GM19324 (cell line): Measurements from ENCODE around the gene CASP12.

Source experiments
- ATAC-seq: cut with Tn5 transposase; IDR thresholded peaks from one replicate; pipeline ENCODE4 v1.9.1; 2021; ENCODE audit warnings: mild to moderate bottlenecking, moderate library complexity; ENCODE audit not compliant: unreplicated experiment, low FRiP score

Gene CASP12

DNA sequence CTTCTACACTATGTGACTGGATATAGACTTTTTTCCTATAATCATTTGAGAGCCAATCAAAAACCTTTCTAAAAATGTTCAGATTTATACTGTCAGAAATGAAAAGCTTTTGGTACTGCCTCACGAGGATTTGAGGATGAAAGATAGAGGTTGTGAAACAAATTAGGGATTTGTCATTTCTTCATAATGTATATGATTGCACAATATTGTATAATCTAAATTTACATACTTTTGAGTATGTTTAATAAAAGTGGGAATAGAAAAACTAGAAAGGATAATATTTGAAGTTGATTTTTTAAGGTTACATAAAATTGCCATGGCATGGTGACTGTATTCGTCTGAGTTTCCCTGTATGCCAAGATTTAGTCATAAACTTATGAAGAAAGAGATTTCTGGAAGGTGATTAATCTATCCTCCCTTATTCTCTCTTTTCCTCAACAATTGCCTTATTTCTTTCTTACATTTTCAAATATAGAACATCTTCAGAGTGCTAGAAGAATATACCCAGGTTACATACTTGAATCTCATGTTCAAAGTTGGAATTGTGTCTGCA lies 56.2 kb downstream of the CASP12 start:
- ATAC-seq = no peak

DNA sequence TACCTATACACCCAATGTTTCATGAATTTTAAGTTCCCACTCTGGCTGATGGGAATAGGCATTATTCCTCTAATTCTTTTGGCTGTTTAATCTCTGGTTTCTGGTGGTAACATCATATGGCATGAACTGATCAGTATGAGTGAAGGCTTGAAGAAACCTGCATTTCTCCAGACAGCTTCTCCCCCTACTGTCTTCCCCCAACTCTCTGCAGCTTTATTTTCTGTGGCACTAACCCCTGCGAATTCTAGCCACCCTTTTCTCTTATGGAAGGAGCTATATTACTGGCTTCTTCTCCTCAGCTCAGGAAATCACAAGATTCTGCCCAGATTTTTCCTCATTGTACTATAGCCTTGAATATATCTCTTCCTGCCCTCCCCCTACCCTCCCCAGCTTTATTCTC lies 57.1 kb downstream of the CASP12 start:
- ATAC-seq = no peak

DNA sequence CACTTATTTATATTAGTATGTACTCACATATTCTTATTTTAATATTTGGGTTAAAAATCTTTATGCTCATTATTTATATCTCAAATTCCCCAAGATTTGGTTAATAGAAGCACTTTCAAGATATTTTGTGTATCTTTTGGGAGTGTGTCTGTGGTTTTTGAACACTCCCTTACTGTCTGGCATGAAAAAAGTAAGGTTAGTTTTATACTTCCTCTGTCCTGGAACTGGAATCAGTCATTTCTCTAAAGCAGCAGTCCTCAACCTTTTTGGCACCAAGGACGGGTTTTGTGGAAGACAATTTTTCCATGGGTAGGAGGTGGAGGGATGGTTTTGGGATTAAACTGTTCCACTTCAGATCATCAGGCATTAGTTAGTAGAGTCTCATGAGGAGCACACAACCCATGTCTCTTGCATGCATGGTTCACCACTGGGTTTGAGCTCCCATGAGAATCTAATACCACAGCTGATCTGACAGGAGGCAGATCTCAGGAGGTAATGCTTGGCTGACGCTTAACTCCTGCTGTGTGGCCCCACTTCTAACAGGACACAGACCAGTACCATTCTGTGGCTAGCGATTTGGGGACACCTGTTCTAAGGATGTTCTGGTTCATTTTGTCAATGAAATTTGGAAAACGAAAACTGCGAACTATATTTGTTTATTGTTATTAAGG lies 60.2 kb downstream of the CASP12 start:
- ATAC-seq = no peak

DNA sequence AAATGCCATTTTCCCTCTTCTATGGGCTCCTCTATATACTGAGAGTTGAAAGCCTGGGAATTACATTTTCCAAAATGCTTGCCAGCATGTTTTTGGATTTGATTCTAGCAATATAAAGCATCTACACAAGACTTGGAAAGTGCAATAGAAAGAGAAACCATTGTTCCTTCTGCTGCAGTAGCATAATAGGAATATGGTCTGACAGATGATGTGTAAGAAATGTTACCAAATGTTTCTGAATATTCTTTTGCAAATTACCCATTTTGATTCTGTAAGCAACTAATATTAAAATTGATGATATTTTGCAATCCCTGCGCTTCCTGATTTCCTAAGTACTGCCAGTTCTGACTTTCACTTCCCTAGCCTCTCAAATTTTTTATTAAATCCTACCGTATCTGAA lies 61.6 kb downstream of the CASP12 start:
- no peak for ATAC-seq
